OCI-LY7 (cell line): ENCODE data around the gene STAC3. TPM values are rescaled to one million over a fixed set of nuclear protein-coding genes. Genes with fewer than 3 reads are reported as not detected.

Source experiments
- microRNA-seq: library from miRNA; unstranded; fragments of <30 nt; microRNA quantifications from one replicate; pipeline ENCODE4 v1.2.0, GENCODE V29; 2022; ENCODE audit warnings: borderline replicate concordance
- small RNA-seq: library from RNA; depleted of rRNA; stranded (forward); fragments of <200 nt; gene quantifications from one replicate; pipeline ENCODE3, GENCODE V24; 2014
- total RNA-seq, 2 experiments: library from RNA; depleted of rRNA in 1 of 2; stranded (reverse); fragments of >200 nt in 1 of 2; shearing (Covaris generic) in 1 of 2; gene quantifications; 2 replicates each; pipeline ENCODE4 v1.2.3, GENCODE V29; 2014 to 2022

STAC3 gene
- total RNA-seq, 2 experiments from 2014 or later = 1.4 to 6.8 TPM

Small RNA genes within 50 kb of the gene (microRNA-seq; reads per million reads assigned to microRNA genes)
- not detected for gene MIR1228

Small RNA genes within 50 kb of the gene (small RNA-seq; reads per million reads assigned to genes)
- gene MIR1228 = not detected

Other genes starting within 250 kb of the STAC3 start
- 10.9 TPM in 2 replicates for gene ZBTB39, start 244.6 kb downstream of the STAC3 start, total RNA-seq (2014; rRNA removed; shearing (Covaris generic))
- 10.0 and 10.7 TPM in 2 replicates for gene ZBTB39, start 244.6 kb downstream of the STAC3 start, total RNA-seq (2022)
- not detected in 2 replicates for gene TAC3, start 234.7 kb downstream of the STAC3 start, total RNA-seq (2014; rRNA removed; shearing (Covaris generic))
- not detected in 2 replicates for gene TAC3, start 234.7 kb downstream of the STAC3 start, total RNA-seq (2022)
- 0.05 and 0.47 TPM in 2 replicates for gene MYO1A, start 201.1 kb downstream of the STAC3 start, total RNA-seq (2014; rRNA removed; shearing (Covaris generic))
- 0.19 and 0.79 TPM in 2 replicates for gene MYO1A, start 201.1 kb downstream of the STAC3 start, total RNA-seq (2022)
- 39.8 and 45.7 TPM in 2 replicates for gene NEMP1, start 172.4 kb downstream of the STAC3 start, total RNA-seq (2014; rRNA removed; shearing (Covaris generic))
- 85.2 and 86.3 TPM in 2 replicates for gene NEMP1, start 172.4 kb downstream of the STAC3 start, total RNA-seq (2022)
- 8.5 and 9.6 TPM in 2 replicates for gene NAB2, start 162.1 kb downstream of the STAC3 start, total RNA-seq (2014; rRNA removed; shearing (Covaris generic))
- 4.7 and 6.8 TPM in 2 replicates for gene NAB2, start 162.1 kb downstream of the STAC3 start, total RNA-seq (2022)
- gene STAT6, start 139.8 kb downstream of the STAC3 start, total RNA-seq (2014; rRNA removed; shearing (Covaris generic)) = 72.3 and 73.6 TPM in 2 replicates
- 118 and 128 TPM in 2 replicates for gene STAT6, start 139.8 kb downstream of the STAC3 start, total RNA-seq (2022)
- 1.1 and 2.2 TPM in 2 replicates for gene LRP1, start 122.7 kb downstream of the STAC3 start, total RNA-seq (2014; rRNA removed; shearing (Covaris generic))
- 2.3 and 4.4 TPM in 2 replicates for gene LRP1, start 122.7 kb downstream of the STAC3 start, total RNA-seq (2022)
- not detected in 2 replicates for gene LRP1-AS, start 103.6 kb downstream of the STAC3 start, total RNA-seq (2014; rRNA removed; shearing (Covaris generic))
- not detected in 2 replicates for gene LRP1-AS, start 103.6 kb downstream of the STAC3 start, total RNA-seq (2022)
- 4.7 and 5.3 TPM in 2 replicates for gene NXPH4, start 34.4 kb downstream of the STAC3 start, total RNA-seq (2014; rRNA removed; shearing (Covaris generic))
- gene NXPH4, start 34.4 kb downstream of the STAC3 start, total RNA-seq (2022) = 9.8 and 10.5 TPM in 2 replicates
- gene SHMT2, start 21.5 kb downstream of the STAC3 start, total RNA-seq (2014; rRNA removed; shearing (Covaris generic)) = 394 and 400 TPM in 2 replicates
- gene SHMT2, start 21.5 kb downstream of the STAC3 start, total RNA-seq (2022) = 415 and 438 TPM in 2 replicates
- 15.0 and 25.8 TPM in 2 replicates for gene R3HDM2, start 179.9 kb upstream of the STAC3 start, total RNA-seq (2014; rRNA removed; shearing (Covaris generic))
- 47.2 and 65.7 TPM in 2 replicates for gene R3HDM2, start 179.9 kb upstream of the STAC3 start, total RNA-seq (2022)
- not detected in 2 replicates for gene INHBC, start 183.6 kb upstream of the STAC3 start, total RNA-seq (2014; rRNA removed; shearing (Covaris generic))
- 0.36 and 0.72 TPM in 2 replicates for gene INHBC, start 183.6 kb upstream of the STAC3 start, total RNA-seq (2022)
- 3.2 and 3.9 TPM in 2 replicates for gene INHBE, start 204.1 kb upstream of the STAC3 start, total RNA-seq (2014; rRNA removed; shearing (Covaris generic))
- gene INHBE, start 204.1 kb upstream of the STAC3 start, total RNA-seq (2022) = 3.4 and 4.0 TPM in 2 replicates
- gene GLI1, start 208.6 kb upstream of the STAC3 start, total RNA-seq (2014; rRNA removed; shearing (Covaris generic)) = 3.9 and 4.6 TPM in 2 replicates
- 6.0 and 6.5 TPM in 2 replicates for gene GLI1, start 208.6 kb upstream of the STAC3 start, total RNA-seq (2022)
- gene ARHGAP9, start 228.7 kb upstream of the STAC3 start, total RNA-seq (2014; rRNA removed; shearing (Covaris generic)) = 66.2 and 70.1 TPM in 2 replicates
- gene ARHGAP9, start 228.7 kb upstream of the STAC3 start, total RNA-seq (2022) = 105 and 111 TPM in 2 replicates
- gene MARS1, start 236.9 kb upstream of the STAC3 start, total RNA-seq (2014; rRNA removed; shearing (Covaris generic)) = 262 and 272 TPM in 2 replicates
- 461 and 465 TPM in 2 replicates for gene MARS1, start 236.9 kb upstream of the STAC3 start, total RNA-seq (2022)